Neural progenitor cell (in vitro differentiated cells): Measurements from ENCODE around the gene POLA2.

Source experiments
- CTCF ChIP-seq: fragments of 200-600 bp; sonication (generic); IDR thresholded peaks from 2 replicates; pipeline ENCODE4 v1.5.1; 2017; ENCODE audit warnings: antibody characterized with exemption, mild to moderate bottlenecking
- EZH2 ChIP-seq: fragments of 200-600 bp; sonication (generic); IDR thresholded peaks from 2 replicates; pipeline ENCODE4 v1.6.1; 2017; ENCODE audit warnings: antibody characterized with exemption, mild to moderate bottlenecking, moderate library complexity
- EZH2phosphoT487 ChIP-seq: fragments of 200-600 bp; sonication (generic); IDR thresholded peaks from 2 replicates; pipeline ENCODE4 v1.6.1; 2017; ENCODE audit warnings: antibody characterized with exemption

DNA sequence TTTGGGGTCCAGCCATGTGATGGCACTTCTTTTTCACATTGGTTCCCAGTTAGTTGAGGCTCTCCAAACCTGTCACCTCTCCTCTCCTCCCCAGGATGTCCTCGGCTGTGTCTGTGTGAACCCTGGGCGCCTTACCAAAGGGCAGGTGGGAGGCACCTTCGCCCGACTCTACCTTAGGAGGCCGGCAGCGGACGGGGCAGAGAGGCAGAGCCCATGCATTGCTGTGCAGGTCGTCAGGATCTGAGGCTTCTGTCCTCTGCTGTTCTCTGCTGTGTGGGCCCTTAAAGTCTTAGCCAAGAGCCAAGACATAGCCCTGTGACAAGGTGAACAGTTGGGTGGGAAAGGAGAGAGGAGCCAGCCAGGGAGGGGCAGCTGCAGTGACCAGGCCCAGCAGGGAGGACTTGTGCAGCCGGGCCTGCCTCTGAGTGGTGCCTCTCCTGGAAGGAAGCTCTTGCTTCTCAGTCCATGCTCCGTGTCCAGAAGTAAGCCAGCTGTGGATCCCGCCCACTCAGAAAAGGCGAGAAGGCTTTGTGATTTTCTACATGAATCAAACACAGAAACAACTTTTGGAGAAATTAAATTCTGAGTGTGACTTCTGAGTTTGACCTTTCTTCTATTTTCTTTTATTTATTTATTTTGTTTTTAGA is 35.4 kb downstream of the POLA2 start:
- TF ChIP-seq CTCF, result no peak
- TF ChIP-seq EZH2, result no peak
- TF ChIP-seq EZH2phosphoT487, result no peak
